Cardiac fibroblast (primary cell): Measurements from ENCODE around the gene APOA4.

ENCODE experiments used
- DNase-seq, 2 donors: peaks; one replicate each; pipeline versions ENCODE4 v3.0.0 to v3.0.0-alpha.2; 2010; ENCODE audit warnings: low read depth in 2 of 2
- H3K4me3 ChIP-seq, 2 donors: replicated peaks in 1 of 2; 1 replicate in 1 of 2; 2 replicates in 1 of 2; pipeline ENCODE4 v1.5.1; 2011; ENCODE audit warnings: low read depth in 2 of 2, low read length in 2 of 2, mild to moderate bottlenecking in 2 of 2, moderate library complexity in 1 of 2
- TF ChIP-seq, protein P1 (sequence below): IDR thresholded peaks from one replicate; pipeline ENCODE4 v1.5.1; 2011; ENCODE audit warnings: low read depth, mild to moderate bottlenecking, low read length, inconsistent platforms

Gene APOA4

DNA sequence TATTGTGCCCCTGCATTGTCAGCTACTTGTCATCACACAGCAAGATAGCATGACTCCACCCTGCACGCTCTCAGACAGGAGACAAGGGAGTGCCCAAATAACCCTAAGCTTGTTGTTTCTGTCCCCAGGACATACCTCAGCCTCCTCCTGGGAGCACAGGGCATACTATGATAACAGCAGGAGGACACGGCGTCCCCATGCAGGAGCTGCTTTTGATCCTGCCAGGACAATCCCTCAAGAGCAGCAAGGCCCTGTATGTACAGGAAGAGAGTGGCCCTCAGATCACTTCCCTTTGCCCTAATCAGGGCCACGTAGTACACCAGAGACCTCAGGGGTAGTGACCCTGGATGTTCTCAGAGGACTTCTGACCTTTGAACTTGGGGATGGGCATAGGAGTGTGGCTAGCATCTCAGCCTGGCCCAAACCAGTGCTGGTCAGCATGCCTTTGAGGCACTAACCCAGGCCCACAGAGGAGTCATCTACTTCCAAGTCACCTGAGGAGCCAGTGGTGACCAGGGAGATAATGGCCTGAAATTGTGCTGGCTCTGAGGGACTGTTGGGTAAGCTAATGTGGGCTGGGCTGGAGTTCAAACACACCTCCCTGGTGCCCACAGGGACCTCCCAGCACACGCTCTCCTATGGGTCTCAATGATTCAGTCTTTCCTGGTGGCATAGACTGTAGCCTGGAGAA, 9.2 kb downstream of the APOA4 start:
- DNase-seq, result peak in 1 of 2 donors; percentile 45
- TF ChIP-seq, protein P1, sequence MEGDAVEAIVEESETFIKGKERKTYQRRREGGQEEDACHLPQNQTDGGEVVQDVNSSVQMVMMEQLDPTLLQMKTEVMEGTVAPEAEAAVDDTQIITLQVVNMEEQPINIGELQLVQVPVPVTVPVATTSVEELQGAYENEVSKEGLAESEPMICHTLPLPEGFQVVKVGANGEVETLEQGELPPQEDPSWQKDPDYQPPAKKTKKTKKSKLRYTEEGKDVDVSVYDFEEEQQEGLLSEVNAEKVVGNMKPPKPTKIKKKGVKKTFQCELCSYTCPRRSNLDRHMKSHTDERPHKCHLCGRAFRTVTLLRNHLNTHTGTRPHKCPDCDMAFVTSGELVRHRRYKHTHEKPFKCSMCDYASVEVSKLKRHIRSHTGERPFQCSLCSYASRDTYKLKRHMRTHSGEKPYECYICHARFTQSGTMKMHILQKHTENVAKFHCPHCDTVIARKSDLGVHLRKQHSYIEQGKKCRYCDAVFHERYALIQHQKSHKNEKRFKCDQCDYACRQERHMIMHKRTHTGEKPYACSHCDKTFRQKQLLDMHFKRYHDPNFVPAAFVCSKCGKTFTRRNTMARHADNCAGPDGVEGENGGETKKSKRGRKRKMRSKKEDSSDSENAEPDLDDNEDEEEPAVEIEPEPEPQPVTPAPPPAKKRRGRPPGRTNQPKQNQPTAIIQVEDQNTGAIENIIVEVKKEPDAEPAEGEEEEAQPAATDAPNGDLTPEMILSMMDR, result no peak
- no peak overlapping the region for H3K4me3 ChIP-seq

DNA sequence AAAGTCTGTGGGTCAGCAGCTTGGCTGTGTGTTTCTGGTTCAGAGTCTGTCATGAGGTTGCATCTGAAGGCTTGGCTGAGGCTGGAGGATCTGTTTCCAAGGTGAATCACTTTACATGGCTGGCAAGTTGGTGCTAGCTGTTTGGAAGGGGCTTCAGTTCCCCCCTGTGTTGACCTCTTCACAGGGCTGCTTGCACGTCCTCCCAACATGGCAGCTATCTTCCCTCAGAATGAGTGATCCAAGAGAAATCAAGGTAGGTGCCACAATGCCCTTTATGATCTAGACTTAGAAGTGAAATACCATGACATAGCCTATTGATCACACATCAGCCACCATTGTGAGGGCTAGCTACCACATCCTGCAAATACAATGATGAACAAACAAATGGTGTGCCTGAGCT, 9.9 kb downstream of the APOA4 start:
- no peak for DNase-seq
- TF ChIP-seq, protein P1, result no peak
- H3K4me3 ChIP-seq, result no peak overlapping the region

DNA sequence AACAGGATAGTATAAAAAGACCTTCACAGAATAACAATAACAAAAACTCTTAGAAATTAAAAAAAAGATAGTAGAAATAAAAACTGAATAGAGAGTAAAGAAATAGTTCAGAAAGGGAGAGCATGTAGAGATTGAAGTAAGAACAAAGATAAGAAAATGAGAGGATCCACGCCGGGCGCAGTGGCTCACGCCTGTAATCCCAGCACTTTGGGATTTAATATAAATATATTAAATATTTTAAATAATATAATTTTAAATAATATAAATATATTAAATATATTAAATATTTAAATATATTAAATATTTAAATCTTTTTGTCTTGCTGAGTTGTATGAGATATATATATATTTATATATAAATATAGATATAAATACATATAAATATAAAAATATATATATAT, 11.0 kb downstream of the APOA4 start:
- no peak for DNase-seq
- TF ChIP-seq, protein P1, result no peak
- no peak overlapping the region for H3K4me3 ChIP-seq

DNA sequence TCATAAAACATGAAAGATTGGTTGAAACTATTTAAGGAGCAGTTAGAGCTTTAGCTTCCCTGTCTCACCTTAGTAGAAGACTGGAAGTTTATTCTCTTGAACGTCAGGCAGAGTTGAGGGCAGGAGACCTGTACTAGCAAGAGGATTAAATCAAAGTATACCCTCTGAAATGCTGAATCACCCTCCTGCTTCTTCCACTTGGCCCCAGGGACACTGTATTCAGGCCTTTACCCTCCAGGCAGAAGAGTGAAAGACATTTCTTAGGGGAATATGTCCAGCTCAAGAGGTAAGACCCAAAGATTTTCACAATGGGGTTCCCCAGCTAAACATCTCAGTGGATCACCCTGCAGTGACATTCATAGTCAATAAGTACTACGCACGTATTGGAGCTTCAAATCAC, 11.9 kb downstream of the APOA4 start:
- DNase-seq, result no peak
- TF ChIP-seq, protein P1, result no peak
- H3K4me3 ChIP-seq, result no peak overlapping the region

DNA sequence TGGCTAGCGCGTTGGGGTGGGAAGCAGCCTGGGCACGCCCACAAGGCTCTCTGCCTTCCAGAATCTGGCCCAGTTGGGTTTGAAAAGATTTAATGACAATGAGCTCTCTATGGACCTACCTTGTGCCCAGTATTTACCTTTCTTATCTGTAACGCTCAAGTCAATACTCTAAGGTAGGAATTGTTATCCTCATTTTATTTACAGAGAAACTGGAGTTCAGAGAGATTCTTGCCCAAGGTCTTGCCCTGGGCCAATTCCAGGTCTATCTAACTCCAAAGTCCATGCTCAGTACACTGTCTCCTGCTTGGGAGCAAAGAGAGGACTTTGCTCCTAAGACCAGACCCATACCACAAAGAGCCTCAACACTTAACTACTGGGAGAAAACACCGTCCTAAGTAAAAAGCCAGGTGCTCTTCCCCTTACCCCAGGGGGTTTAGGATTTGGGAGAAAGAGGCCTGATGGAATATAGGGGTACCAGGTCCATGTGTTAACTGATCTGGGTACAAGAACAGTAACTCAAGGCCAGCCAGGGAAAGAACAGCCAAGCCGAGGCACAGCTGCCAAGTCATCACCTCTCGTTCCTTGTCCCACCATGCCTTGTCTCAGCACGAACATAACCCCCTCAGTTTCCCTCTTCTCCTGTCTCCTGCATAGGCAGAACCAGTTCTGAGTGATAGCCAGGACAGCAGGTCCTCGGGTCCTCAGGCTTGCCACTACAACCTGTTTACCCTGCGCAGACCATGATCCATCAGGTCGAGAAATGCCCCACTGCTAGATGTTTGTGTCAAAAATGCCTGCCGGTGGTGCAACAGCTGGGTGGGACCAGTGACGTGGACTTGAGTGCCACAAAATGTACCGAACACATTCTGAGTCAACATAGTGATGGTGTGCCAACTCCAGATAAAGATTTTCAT, 14.6 kb downstream of the APOA4 start:
- no peak overlapping the region for H3K4me3 ChIP-seq
- peak; percentile 87 to 97 for DNase-seq
- TF ChIP-seq, protein P1, result no peak

DNA sequence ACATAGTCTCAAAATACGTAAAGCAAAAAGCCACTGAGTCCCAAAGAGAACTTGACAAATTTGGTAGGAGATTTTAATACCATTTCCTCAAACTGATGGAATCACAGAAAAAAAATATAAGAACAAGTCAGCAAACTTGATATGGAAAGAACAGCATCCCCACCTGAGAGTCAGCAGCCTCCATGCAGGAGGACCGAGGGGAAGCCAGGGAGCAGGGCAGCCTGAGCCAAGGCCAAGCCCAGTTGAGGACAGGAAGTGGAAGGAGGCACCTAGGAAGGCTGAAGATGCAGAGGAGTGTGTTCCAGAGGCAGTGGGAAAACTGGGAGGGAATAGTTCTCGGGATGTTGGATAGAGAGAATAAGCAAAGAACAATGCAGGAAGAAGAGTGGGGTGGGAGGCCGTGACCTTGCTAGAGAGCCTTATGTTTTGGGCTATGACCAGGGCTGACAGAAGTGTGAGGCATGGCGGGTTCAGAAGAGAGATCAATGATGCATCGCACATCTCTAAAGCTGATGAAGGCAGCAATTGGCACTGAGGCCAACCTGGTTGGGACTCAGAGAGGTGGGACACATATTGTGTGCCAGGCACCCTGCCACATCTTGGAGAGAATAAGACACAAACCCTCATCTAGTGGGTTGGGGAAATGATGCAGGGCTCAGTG, 15.4 kb downstream of the APOA4 start:
- no peak for DNase-seq
- H3K4me3 ChIP-seq, result no peak overlapping the region
- TF ChIP-seq, protein P1, result no peak
